Testis (tissue), 3 donors: Measurements from ENCODE around the gene LPCAT2. TPM values are rescaled to one million over a fixed set of nuclear protein-coding genes. Genes with fewer than 3 reads are reported as not detected.

Source experiments
- DNase-seq: peaks from one replicate; pipeline ENCODE4 v3.0.0-alpha.2; 2019
- H3K27ac ChIP-seq, 2 donors: fragments of 200-600 bp; sonication (generic); one replicate each; pipeline ENCODE4 v1.5.1; 2019
- H3K27me3 ChIP-seq: fragments of 200-600 bp; sonication (generic); one replicate; pipeline ENCODE4 v1.5.1; 2019
- H3K36me3 ChIP-seq: fragments of 200-600 bp; sonication (generic); one replicate; pipeline ENCODE4 v1.5.1; 2017; ENCODE audit warnings: low read depth; ENCODE audit errors: missing control alignments
- H3K4me1 ChIP-seq: fragments of 200-600 bp; sonication (generic); one replicate; pipeline ENCODE4 v1.5.1; 2019
- H3K4me3 ChIP-seq, 2 donors: fragments of 200-600 bp; sonication (generic); one replicate each; pipeline ENCODE4 v1.5.1; 2017 to 2019
- H3K9me3 ChIP-seq: fragments of 200-600 bp; sonication (generic); one replicate; pipeline ENCODE4 v1.5.1; 2017
- CTCF ChIP-seq, 3 experiments: fragments of 450-650 bp in 2 of 3; fragments of 200-600 bp in 1 of 3; sonication (generic) in 1 of 3; IDR thresholded peaks; one replicate each; pipeline ENCODE4 v1.5.1; 2016 to 2019; ENCODE audit warnings: antibody characterized with exemption in 3 of 3, mild to moderate bottlenecking in 2 of 3, moderate library complexity in 1 of 3
- POLR2A ChIP-seq: fragments of 450-650 bp; IDR thresholded peaks from one replicate; pipeline ENCODE4 v1.6.1; 2017; ENCODE audit warnings: antibody characterized with exemption, mild to moderate bottlenecking, moderate library complexity
- WGBS, 2 donors: methylation state at CpG; one replicate each; pipeline ENCODE4 v1.1.5; 2018; 5-methylcytosine and 5-hydroxymethylcytosine counted together
- intact Hi-C: fragments of 100-400 bp; cut with DNase I; formaldehyde crosslinking; loops from one replicate; pipeline ENCODE4 v1.15.1; 2023; ENCODE audit warnings: low total_unique reads
- polyA plus RNA-seq: library from polyadenylated mRNA; stranded (reverse); fragments of 350-450 nt; fragmentation: Illumina TruSeq; extraction: RNeasy Lipid Tissue Mini Kit (QIAGEN cat#74804); gene quantifications from one replicate; pipeline ENCODE4 v1.2.3, GENCODE V29; 2014; ENCODE audit warnings: low read depth, low replicate concordance; ENCODE audit not compliant: insufficient read depth
- total RNA-seq, 2 donors: library from RNA; depleted of rRNA; stranded (reverse); fragments of >200 nt; gene quantifications; one replicate each; pipeline ENCODE4 v1.2.3, GENCODE V29; 2016

The LPCAT2 gene
- total and polyA plus RNA-seq, 3 donors from 2014 or later: 6.9 to 12.0 (median 8.5) TPM

- no peaks in the 10 kb centered on the region for H3K36me3 ChIP-seq
- no peaks in the 10 kb centered on the region for H3K27me3 ChIP-seq
- WGBS, 2 donors: 64 to 72% methylated on average over 7 of the region's 7 CpGs
- no peak overlapping the region for H3K27ac ChIP-seq
- no peaks in the 10 kb centered on the region for H3K4me1 ChIP-seq
- intact Hi-C loops: no loop called here
- H3K4me3 ChIP-seq: no peak overlapping the region
- TF ChIP-seq CTCF (IDR thresholded peaks at IDR 0.05) (no peak), POLR2A (no peak)
- no peaks in the 10 kb centered on the region for H3K9me3 ChIP-seq
- DNase-seq: no peak
Observed at GRCh38 chr16:55470533-55471371, 38.1 kb upstream of the LPCAT2 start.

GRCh38 chr16:55471448-55472097 lies 37.3 kb upstream of the LPCAT2 start:
- intact Hi-C loops: no loop called here
- no peaks in the 10 kb centered on the region for H3K36me3 ChIP-seq
- no peak overlapping the region for H3K27ac ChIP-seq

GRCh38 chr16:55473587-55473986 lies 35.3 kb upstream of the LPCAT2 start:
- Histone ChIP-seq H3K36me3 (no peaks in the 10 kb centered on the region), H3K27ac (no peak overlapping the region), H3K27me3 (no peaks in the 10 kb centered on the region), H3K4me3 (no peak overlapping the region), H3K9me3 (no peaks in the 10 kb centered on the region), H3K4me1 (peaks cover 11% of the 10 kb centered on the region)
- TF ChIP-seq CTCF (IDR thresholded peaks at IDR 0.05) (no peak), POLR2A (no peak)
- WGBS, 2 donors: 96 to 100% methylated on average over 2 of the region's 2 CpGs
- no peak for DNase-seq
- intact Hi-C loops: no loop called here

More at GRCh38 chr16:55471448-55472097, 37.3 kb upstream of the LPCAT2 start:
- Histone ChIP-seq H3K4me3 (no peak overlapping the region), H3K4me1 (peaks cover 3% of the 10 kb centered on the region), H3K27me3 (no peaks in the 10 kb centered on the region), H3K9me3 (no peaks in the 10 kb centered on the region)
- TF ChIP-seq POLR2A (no peak), CTCF (IDR thresholded peaks at IDR 0.05) (no peak)
- DNase-seq: no peak
- WGBS, 2 donors: 78 to 81% methylated on average over 4 of the region's 4 CpGs

GRCh38 chr16:55474821-55475220 lies 34.1 kb upstream of the LPCAT2 start:
- no peak for DNase-seq
- Histone ChIP-seq H3K36me3 (no peaks in the 10 kb centered on the region), H3K9me3 (no peaks in the 10 kb centered on the region), H3K4me3 (no peak overlapping the region), H3K27ac (no peak overlapping the region), H3K4me1 (peaks cover 15% of the 10 kb centered on the region), H3K27me3 (no peaks in the 10 kb centered on the region)
- 93 to 96% methylated on average over 3 of the region's 3 CpGs for WGBS, 2 donors
- TF ChIP-seq POLR2A (no peak), CTCF (IDR thresholded peaks at IDR 0.05) (no peak)
- intact Hi-C loops: no loop called here
